WTC11 (cell line): ENCODE results near the gene DNM3. TPM values are rescaled to one million over a fixed set of nuclear protein-coding genes. Genes with fewer than 3 reads are reported as not detected.

Experiments
- ATAC-seq: fragments of 200-7000 bp; cut with Tn5 transposase; 2 replicates; pipeline ENCODE4 v1.10.0; 2021; ENCODE audit warnings: mild to moderate bottlenecking, moderate library complexity
- CTCF ChIA-PET: fragments of 300-600 bp; sonication (Branson Sonifier 250); formaldehyde crosslinking; loops from one replicate; lab custom pipeline; 2021; ENCODE audit warnings: antibody characterized with exemption; lab: Charles Lee
- POLR2A ChIA-PET: fragments of 350-600 bp; sonication (Branson Sonifier 250); formaldehyde crosslinking; loops from one replicate; lab custom pipeline; 2021; ENCODE audit warnings: antibody characterized with exemption; lab: Charles Lee
- DNase-seq: peaks from one replicate; pipeline ENCODE4 v3.0.0; 2021; ENCODE audit warnings: low spot score
- H3K27ac Mint-ChIP-seq: 2 replicates; pipeline ENCODE4 v1.8.0; 2021; ENCODE audit warnings: mixed read lengths
- H3K27me3 Mint-ChIP-seq: 2 replicates; pipeline ENCODE4 v1.8.0; 2021; ENCODE audit warnings: low read depth, mild to moderate bottlenecking, moderate library complexity, mixed read lengths
- H3K36me3 Mint-ChIP-seq: 2 replicates; pipeline ENCODE4 v1.8.0; 2021; ENCODE audit warnings: mixed read lengths
- H3K4me1 Mint-ChIP-seq: 2 replicates; pipeline ENCODE4 v1.8.0; 2022; ENCODE audit warnings: mixed read lengths
- H3K4me3 Mint-ChIP-seq: 2 replicates; pipeline ENCODE4 v1.8.0; 2021; ENCODE audit warnings: mild to moderate bottlenecking, moderate library complexity, mixed read lengths
- H3K9me3 Mint-ChIP-seq: 2 replicates; pipeline ENCODE4 v1.8.0; 2021; ENCODE audit warnings: mixed read lengths
- E2F1 ChIP-seq: sonication (generic); formaldehyde crosslinking; IDR thresholded peaks from 2 replicates; pipeline ENCODE4 v1.8.0; 2022; ENCODE audit warnings: mild to moderate bottlenecking, missing genetic modification reagents
- ERG ChIP-seq: fragments of 250-450 bp; sonication (Bioruptor Pico); IDR thresholded peaks from 2 replicates; pipeline ENCODE4 v1.8.0; 2021; ENCODE audit warnings: mild to moderate bottlenecking
- IRF2 ChIP-seq: sonication (generic); formaldehyde crosslinking; IDR thresholded peaks from 2 replicates; pipeline ENCODE4 v1.8.0; 2022; ENCODE audit warnings: low read depth, missing genetic modification reagents, borderline replicate concordance
- NR3C1 ChIP-seq: sonication (generic); formaldehyde crosslinking; conservative IDR thresholded peaks from 2 replicates; pipeline ENCODE4 v1.8.1; 2023; ENCODE audit warnings: low read depth, mild to moderate bottlenecking, missing genetic modification reagents
- PRDM15 ChIP-seq: sonication (generic); formaldehyde crosslinking; IDR thresholded peaks from 2 replicates; pipeline ENCODE4 v1.8.0; 2022; ENCODE audit warnings: missing genetic modification reagents
- PRRX2 ChIP-seq: fragments of 250-450 bp; sonication (Bioruptor Pico); IDR thresholded peaks from 2 replicates; pipeline ENCODE4 v1.8.0; 2021; ENCODE audit warnings: mild to moderate bottlenecking
- ZBTB21 ChIP-seq: sonication (generic); formaldehyde crosslinking; IDR thresholded peaks from 2 replicates; pipeline ENCODE4 v1.8.1; 2023; ENCODE audit warnings: mild to moderate bottlenecking, missing genetic modification reagents, borderline replicate concordance
- ZMAT4 ChIP-seq: fragments of 250-450 bp; sonication (Bioruptor Pico); IDR thresholded peaks from 2 replicates; pipeline ENCODE4 v1.9.0; 2021; ENCODE audit warnings: mild to moderate bottlenecking
- ZNF219 ChIP-seq: sonication (generic); formaldehyde crosslinking; IDR thresholded peaks from 2 replicates; pipeline ENCODE4 v1.8.0; 2023; ENCODE audit warnings: missing genetic modification reagents, mild to moderate bottlenecking, borderline replicate concordance
- ZNF263 ChIP-seq: sonication (generic); formaldehyde crosslinking; IDR thresholded peaks from 2 replicates; pipeline ENCODE4 v1.8.1; 2022; ENCODE audit warnings: low read depth, mild to moderate bottlenecking, moderate library complexity, missing genetic modification reagents
- ZNF671 ChIP-seq: fragments of 250-450 bp; sonication (Bioruptor Pico); IDR thresholded peaks from 2 replicates; pipeline ENCODE4 v1.8.0; 2021; ENCODE audit warnings: mild to moderate bottlenecking
- total RNA-seq: library from RNA; stranded (reverse); gene quantifications from 3 replicates; pipeline ENCODE4 v1.2.3, GENCODE V29; 2021
- TF ChIP-seq, protein P1 (sequence below): fragments of 250-450 bp; sonication (Bioruptor Pico); conservative IDR thresholded peaks from 2 replicates; pipeline ENCODE4 v1.9.0; 2021; ENCODE audit warnings: mild to moderate bottlenecking
- TF ChIP-seq, protein P2 (sequence below): sonication (generic); formaldehyde crosslinking; IDR thresholded peaks from 2 replicates; pipeline ENCODE4 v1.8.1; 2023; ENCODE audit warnings: mild to moderate bottlenecking, missing genetic modification reagents, moderate library complexity

DNM3 gene
- total RNA-seq, 1 experiment from 2014 or later = 1.9 TPM

DNA sequence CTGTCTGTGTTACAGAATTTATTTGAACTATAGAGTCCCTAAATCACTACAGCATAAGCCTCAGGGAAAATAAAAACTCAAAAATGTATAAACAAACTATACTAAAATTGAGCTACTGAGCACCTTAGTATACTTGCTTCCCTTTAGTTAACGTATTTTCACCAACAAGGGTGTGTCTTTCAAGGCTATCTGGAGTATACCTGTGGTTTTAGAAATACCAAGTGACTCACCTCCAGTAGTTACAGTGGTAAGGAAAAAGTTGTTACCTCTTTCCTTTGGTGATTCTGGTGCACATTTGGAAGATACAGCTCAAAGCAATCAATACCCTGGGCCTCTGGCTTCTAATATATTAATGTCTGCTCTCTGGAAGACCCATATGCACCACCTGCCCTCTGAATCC lies 511.1 kb downstream of the DNM3 start:
- POLR2A ChIA-PET = no interaction called here

More for the DNA sequence above, 511.1 kb downstream of the DNM3 start:
- no peaks in the 10 kb centered on the region for H3K27me3 Mint-ChIP-seq
- no peak overlapping the region for H3K27ac Mint-ChIP-seq
- CTCF ChIA-PET = no interaction called here
- H3K4me1 Mint-ChIP-seq = peaks cover 19% of the 10 kb centered on the region
- DNase-seq (no peak), ATAC-seq (no peak)
- peaks cover 8% of the 10 kb centered on the region for H3K36me3 Mint-ChIP-seq
- TF ChIP-seq PRDM15 (CRISPR knock-in tag) (no peak), NR3C1 (CRISPR knock-in tag) (no peak), E2F1 (CRISPR knock-in tag) (no peak), ZMAT4 (CRISPR knock-in tag) (no peak), ZNF263 (CRISPR knock-in tag) (no peak), ZNF671 (no peak), ZNF219 (CRISPR knock-in tag) (no peak), IRF2 (CRISPR knock-in tag) (no peak), ERG (CRISPR knock-in tag) (no peak), PRRX2 (no peak), ZBTB21 (no peak)
- TF ChIP-seq, protein P1, sequence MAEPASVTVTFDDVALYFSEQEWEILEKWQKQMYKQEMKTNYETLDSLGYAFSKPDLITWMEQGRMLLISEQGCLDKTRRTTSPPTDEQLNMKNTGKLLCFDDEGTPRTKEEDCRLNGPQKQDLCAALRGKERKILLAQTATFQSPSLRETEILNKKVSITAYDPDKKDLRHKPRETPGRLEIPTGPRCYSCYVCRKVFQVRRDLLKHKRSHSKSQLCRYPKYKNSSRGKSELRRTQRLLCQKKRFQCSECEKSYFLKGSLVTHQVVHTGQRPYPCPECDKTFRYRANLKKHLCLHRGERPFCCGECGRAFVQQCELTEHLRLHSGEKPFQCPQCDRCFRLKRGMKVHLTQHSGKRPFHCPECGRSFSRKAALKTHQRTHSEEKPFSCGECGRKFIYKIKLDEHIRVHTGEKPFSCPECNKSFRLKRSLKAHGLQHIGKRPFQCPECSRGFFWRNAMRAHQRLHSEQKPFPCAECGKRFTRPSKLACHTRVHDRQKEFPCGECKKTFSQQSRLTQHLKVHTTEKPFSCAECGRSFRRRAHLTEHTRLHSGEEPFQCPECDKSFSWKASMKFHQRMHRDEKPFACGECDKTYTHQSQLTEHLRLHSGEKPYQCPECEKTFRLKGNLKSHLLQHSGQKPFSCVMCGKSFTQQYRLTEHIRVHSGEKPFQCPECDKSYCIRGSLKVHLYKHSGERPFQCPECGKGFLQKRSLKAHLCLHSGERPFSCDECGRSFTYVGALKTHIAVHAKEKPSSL (CRISPR knock-in tag) = no peak
- TF ChIP-seq, protein P2, sequence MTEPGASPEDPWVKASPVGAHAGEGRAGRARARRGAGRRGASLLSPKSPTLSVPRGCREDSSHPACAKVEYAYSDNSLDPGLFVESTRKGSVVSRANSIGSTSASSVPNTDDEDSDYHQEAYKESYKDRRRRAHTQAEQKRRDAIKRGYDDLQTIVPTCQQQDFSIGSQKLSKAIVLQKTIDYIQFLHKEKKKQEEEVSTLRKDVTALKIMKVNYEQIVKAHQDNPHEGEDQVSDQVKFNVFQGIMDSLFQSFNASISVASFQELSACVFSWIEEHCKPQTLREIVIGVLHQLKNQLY = no peak
- H3K4me3 Mint-ChIP-seq = no peak overlapping the region
- H3K9me3 Mint-ChIP-seq = peaks cover 10% of the 10 kb centered on the region
